Amniotic stem cell (primary cell): ENCODE data around the gene GP1BA.

Experiments used
- DNase-seq: peaks from one replicate; lab custom pipeline; 2025; lab: John Stamatoyannopoulos, UW

GP1BA gene

DNA sequence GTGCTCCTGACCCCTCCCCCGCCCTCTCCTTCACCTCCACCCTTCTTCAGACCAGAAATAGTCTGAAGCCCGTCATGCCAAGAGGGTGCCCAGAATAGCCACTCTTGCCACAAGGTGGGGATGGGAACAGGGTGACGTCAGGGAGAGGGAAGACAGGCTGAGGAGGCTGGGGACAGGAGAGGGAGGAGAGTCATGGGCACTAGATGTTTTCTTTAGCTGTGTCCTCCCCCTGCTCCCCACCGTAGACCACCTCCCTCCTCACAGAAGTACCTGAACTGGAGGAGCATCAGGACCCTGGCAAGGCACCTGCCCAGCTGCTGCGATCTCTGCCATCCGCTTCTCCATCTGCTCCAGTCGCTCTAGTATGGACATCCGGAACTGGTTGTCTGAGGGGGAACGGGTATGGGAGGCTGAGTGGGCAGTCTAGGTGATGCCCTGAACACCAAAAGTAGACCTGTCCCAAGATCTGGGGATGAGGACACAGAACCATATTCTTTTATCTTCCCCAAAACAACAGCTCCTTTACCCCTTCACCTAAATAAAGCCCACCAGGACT lies 42.1 kb downstream of the GP1BA start:
- no peak for DNase-seq

DNA sequence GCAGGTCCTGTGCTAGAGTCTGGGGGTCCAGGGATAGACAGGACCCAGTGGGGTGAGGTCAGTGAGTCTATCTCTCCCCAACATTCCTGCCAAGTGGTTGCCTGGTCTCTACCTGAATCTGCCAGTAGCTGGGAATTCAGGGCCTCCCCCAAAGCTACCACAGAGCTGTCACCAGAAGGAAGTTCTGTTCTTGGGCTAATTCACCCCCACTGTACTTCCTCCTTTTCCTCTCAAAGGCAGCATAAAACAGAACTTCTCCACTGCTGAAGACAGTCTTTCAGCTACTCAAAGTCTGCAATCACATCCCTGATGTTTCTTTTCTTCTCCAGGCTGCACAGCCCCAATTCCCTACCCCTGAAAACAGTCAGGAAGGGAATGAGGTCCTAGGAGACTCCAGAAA lies 46.6 kb downstream of the GP1BA start:
- no peak for DNase-seq

- peak; percentile 15 for DNase-seq
These were observed 48.7 kb downstream of the GP1BA start for GRCh38 chr17:4980644-4981216.

DNA sequence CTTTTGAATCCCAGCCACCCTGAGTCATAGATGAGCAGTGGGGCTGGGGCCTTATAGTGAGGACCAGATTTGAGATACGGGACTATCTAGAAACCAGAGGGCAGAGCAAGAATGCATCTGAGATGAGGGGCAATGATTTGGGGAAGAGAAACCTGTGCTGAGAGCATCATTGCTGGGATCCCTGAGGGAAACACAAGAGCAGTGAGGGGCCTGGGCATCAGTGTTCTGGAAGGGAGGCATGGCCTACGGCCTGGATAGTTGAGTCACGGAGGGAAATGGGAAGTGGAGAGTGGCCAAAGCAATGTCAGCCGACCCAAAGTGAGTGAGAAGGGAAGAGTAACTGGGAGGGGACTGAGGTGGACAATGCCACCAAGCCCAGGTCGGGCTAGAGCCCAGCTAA lies 50.2 kb downstream of the GP1BA start:
- DNase-seq: no peak
